NB4 (cell line): ENCODE data around the gene UPF1.

Source experiments
- POLR2A ChIP-seq: IDR thresholded peaks from 2 replicates; pipeline ENCODE4 v1.6.1; 2011; ENCODE audit warnings: mild to moderate bottlenecking; ENCODE audit not compliant: insufficient read length; ENCODE audit errors: extremely low read depth
- TF ChIP-seq, protein P1 (sequence below): IDR thresholded peaks from one replicate; pipeline ENCODE4 v1.5.1; 2012; ENCODE audit warnings: low read depth, low read length

DNA sequence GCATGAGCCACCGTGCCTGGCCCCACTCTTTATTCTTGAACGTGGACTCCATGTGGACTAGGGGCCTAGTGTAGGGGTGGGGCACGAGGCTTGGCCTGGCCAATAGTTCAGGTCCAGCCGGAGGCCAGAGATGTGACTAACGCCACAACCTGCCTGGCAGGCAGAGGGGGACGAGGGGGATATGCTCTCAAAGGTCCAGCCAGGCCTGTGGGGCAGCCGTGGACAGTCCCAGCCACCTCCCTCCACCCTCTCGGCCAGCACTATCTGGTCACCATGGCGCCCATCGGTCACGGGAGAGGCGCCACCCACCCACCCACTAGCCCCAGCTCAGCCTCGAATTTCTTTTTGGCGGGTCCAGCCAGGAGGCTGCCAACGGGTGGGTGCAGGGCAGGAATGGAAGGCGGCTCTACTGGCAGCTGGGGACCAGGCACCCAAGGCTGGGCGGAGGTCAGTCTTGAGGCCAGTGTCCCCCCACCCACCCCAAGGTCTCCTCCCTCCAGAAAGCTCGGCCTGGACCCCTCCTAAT is 66.4 kb downstream of the UPF1 start:
- TF ChIP-seq, protein P1, sequence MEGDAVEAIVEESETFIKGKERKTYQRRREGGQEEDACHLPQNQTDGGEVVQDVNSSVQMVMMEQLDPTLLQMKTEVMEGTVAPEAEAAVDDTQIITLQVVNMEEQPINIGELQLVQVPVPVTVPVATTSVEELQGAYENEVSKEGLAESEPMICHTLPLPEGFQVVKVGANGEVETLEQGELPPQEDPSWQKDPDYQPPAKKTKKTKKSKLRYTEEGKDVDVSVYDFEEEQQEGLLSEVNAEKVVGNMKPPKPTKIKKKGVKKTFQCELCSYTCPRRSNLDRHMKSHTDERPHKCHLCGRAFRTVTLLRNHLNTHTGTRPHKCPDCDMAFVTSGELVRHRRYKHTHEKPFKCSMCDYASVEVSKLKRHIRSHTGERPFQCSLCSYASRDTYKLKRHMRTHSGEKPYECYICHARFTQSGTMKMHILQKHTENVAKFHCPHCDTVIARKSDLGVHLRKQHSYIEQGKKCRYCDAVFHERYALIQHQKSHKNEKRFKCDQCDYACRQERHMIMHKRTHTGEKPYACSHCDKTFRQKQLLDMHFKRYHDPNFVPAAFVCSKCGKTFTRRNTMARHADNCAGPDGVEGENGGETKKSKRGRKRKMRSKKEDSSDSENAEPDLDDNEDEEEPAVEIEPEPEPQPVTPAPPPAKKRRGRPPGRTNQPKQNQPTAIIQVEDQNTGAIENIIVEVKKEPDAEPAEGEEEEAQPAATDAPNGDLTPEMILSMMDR = no peak
- no peak for TF ChIP-seq POLR2A
